HFFc6 (cell line): ENCODE measurements around the gene CCDC102A. TPM values are rescaled to one million over a fixed set of nuclear protein-coding genes. Genes with fewer than 3 reads are reported as not detected.
"Not testable (repeated sequence)": the region's sequence is repeated elsewhere in the genome, so short reads cannot be mapped to it uniquely, and the experiment has no call there.

Experiments
- DNase-seq: peaks from one replicate; pipeline ENCODE4 v3.0.0-alpha.2; 2018
- H3K27ac Mint-ChIP-seq: 2 replicates; pipeline ENCODE4 v1.8.0; 2020; ENCODE audit warnings: mild to moderate bottlenecking, mixed read lengths
- H3K27me3 Mint-ChIP-seq: 2 replicates; pipeline ENCODE4 v1.8.0; 2021; ENCODE audit warnings: mild to moderate bottlenecking, moderate library complexity, mixed read lengths; ENCODE audit not compliant: insufficient read depth
- H3K36me3 Mint-ChIP-seq: 2 replicates; pipeline ENCODE4 v1.8.0; 2021; ENCODE audit warnings: low read depth, mixed read lengths
- H3K4me1 Mint-ChIP-seq: 2 replicates; pipeline ENCODE4 v1.8.0; 2020; ENCODE audit warnings: low read depth, mixed read lengths
- H3K4me3 Mint-ChIP-seq: 2 replicates; pipeline ENCODE4 v1.8.0; 2020; ENCODE audit warnings: mild to moderate bottlenecking, moderate library complexity, mixed read lengths
- H3K9me3 Mint-ChIP-seq: 2 replicates; pipeline ENCODE4 v1.8.0; 2020; ENCODE audit warnings: mild to moderate bottlenecking, mixed read lengths
- total RNA-seq, 6 experiments: library from RNA; stranded (reverse); fragmentation: NEBNext Ultra II Directional; extraction: Animal tissue kit (Norgen Biotek cat#: 25700); gene quantifications; 2 replicates in 1 of 6; 3 replicates in 5 of 6; pipeline ENCODE4 v1.2.3, GENCODE V29; 2021
- TF ChIP-seq, protein P1 (sequence below): fragments of 200-600 bp; sonication (generic); IDR thresholded peaks from 2 replicates; pipeline ENCODE4 v1.5.0; 2021; ENCODE audit warnings: antibody characterized with exemption, mild to moderate bottlenecking

Gene CCDC102A
- total RNA-seq, 6 experiments from 2014 or later: 3.6 to 4.6 (median 4.1) TPM

DNA sequence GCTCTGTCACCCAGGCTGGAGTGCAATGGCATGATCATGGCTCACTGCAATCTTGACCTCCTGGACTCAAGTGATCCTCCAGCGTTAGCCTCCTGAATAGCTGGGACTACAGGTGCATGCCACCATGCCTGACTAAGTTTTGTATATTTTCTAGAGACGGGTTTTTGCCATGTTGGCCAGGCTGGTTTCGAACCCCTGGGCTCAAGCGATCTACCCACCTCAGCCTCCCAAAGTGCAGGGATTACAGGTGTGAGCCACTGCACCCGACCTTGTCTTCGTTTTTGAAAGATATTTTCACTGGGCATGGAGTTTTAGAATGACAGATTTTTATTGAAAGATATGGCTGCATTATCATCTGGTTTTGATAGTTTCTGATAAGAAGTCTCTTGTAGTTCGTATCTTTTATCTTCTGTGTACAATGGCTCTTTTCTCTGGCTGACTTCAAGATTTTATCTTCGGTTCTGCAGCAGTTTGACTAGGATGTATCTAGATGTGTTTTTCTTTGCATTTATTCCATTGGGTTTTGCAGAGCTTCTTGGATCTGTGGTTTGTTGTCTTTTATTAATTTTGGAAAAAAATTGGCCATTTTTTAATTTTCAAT, 20.7 kb upstream of the CCDC102A start:
- Mint-ChIP-seq H3K36me3 (peaks cover 13% of the 10 kb centered on the region), H3K27ac (no peak overlapping the region), H3K4me1 (no peaks in the 10 kb centered on the region), H3K27me3 (peaks cover 42% of the 10 kb centered on the region), H3K9me3 (peaks cover 17% of the 10 kb centered on the region), H3K4me3 (no peak overlapping the region)
- TF ChIP-seq, protein P1, sequence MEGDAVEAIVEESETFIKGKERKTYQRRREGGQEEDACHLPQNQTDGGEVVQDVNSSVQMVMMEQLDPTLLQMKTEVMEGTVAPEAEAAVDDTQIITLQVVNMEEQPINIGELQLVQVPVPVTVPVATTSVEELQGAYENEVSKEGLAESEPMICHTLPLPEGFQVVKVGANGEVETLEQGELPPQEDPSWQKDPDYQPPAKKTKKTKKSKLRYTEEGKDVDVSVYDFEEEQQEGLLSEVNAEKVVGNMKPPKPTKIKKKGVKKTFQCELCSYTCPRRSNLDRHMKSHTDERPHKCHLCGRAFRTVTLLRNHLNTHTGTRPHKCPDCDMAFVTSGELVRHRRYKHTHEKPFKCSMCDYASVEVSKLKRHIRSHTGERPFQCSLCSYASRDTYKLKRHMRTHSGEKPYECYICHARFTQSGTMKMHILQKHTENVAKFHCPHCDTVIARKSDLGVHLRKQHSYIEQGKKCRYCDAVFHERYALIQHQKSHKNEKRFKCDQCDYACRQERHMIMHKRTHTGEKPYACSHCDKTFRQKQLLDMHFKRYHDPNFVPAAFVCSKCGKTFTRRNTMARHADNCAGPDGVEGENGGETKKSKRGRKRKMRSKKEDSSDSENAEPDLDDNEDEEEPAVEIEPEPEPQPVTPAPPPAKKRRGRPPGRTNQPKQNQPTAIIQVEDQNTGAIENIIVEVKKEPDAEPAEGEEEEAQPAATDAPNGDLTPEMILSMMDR: no peak
- no peak for DNase-seq

DNA sequence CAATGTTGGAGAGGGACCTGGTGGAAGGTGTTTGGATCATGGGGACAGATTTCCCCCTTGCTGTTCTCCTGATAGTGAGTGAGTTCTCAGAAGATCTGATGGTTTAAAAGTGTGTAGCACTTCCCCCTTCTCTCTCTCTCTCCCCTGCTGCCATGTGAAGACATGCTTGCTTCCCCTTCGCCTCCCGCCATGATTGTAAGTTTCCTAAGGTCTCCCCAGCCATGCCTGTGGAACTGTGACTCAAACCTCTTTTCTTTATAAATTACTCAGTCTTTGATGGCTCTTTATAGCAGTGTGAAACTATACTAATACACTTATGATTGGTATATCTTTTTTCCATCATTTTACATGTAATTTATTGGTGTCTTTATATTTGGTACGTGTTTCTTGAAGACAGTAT, 19.5 kb upstream of the CCDC102A start:
- H3K9me3 Mint-ChIP-seq: peaks cover 17% of the 10 kb centered on the region
- no peak overlapping the region for H3K4me3 Mint-ChIP-seq
- no peaks in the 10 kb centered on the region for H3K4me1 Mint-ChIP-seq
- no peak for DNase-seq
- H3K27ac Mint-ChIP-seq: no peak overlapping the region
- TF ChIP-seq, protein P1: no peak
- peaks cover 38% of the 10 kb centered on the region for H3K27me3 Mint-ChIP-seq
- peaks cover 8% of the 10 kb centered on the region for H3K36me3 Mint-ChIP-seq

DNA sequence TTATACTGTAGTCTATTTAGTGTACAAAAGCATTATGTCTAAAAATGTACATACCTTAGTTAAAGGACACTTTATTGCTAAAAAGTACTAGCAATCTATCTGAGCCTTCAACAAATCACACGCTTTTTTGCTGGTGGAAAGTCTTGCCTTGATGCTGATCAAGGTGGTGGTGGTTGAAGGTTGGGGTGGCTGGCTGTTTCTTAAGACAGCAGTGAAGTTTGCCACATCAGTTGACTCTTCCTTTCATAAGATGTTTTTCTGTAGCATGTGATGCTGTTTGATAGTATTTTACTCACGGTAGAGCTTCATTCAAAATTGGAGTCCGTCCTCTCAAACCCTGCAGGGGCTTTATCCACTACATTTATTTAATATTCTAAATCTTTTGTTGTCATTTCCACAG, 14.7 kb upstream of the CCDC102A start:
- DNase-seq: no peak
- H3K4me1 Mint-ChIP-seq: no peaks in the 10 kb centered on the region
- no peak overlapping the region for H3K27ac Mint-ChIP-seq
- peaks cover 11% of the 10 kb centered on the region; the same call in 1 of the 2 replicates for H3K9me3 Mint-ChIP-seq
- TF ChIP-seq, protein P1: no peak
- H3K4me3 Mint-ChIP-seq: no peak overlapping the region
- H3K36me3 Mint-ChIP-seq: no peaks in the 10 kb centered on the region
- H3K27me3 Mint-ChIP-seq: peaks cover 39% of the 10 kb centered on the region

DNA sequence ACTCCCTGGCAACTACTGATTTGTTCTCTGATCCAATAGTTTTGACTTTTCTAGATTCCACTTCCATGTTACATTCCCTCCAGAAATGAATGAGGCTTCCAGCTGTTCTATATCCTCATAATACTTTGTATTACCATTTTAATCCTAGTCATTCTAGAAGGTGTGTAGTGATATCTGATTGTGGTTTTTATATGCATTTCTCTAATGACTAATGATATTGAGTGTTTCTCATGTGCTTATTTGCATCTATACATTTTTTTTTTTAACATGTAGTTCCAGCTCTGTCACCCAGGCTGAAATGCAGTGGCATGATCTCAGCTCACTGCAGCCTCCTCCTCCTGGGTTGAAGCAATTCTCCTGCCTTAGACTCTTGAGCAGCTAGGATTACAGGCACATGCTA, 13.4 kb upstream of the CCDC102A start:
- Mint-ChIP-seq H3K4me3 (no peak overlapping the region), H3K36me3 (no peaks in the 10 kb centered on the region), H3K4me1 (no peaks in the 10 kb centered on the region), H3K27me3 (peaks cover 40% of the 10 kb centered on the region), H3K27ac (no peak overlapping the region), H3K9me3 (peaks cover 11% of the 10 kb centered on the region; the same call in 1 of the 2 replicates)
- DNase-seq: no peak
- TF ChIP-seq, protein P1: no peak

DNA sequence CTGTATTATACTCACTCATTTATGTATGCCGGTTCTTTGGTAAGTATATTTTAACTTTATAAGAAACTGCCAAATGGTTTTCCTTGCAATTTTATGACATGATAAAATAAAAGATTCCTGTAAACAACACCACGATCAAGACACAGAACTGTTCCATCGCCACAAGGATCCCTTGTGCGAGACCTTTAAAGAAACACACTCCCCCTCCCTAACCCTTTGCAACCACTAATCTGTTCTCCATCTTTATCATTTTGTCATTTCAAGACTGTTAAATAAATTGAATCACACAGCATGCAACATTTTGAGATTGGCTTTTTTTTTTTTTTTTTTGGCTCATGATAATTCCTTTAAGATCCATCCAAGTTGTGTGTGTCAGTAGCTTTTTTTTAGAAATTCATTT, 12.0 kb upstream of the CCDC102A start:
- no peaks in the 10 kb centered on the region for H3K36me3 Mint-ChIP-seq
- H3K27ac Mint-ChIP-seq: no peak overlapping the region
- DNase-seq: no peak
- H3K4me3 Mint-ChIP-seq: no peak overlapping the region
- peaks cover 40% of the 10 kb centered on the region for H3K27me3 Mint-ChIP-seq
- no peaks in the 10 kb centered on the region for H3K4me1 Mint-ChIP-seq
- TF ChIP-seq, protein P1: no peak
- peaks cover 11% of the 10 kb centered on the region; the same call in 1 of the 2 replicates for H3K9me3 Mint-ChIP-seq

DNA sequence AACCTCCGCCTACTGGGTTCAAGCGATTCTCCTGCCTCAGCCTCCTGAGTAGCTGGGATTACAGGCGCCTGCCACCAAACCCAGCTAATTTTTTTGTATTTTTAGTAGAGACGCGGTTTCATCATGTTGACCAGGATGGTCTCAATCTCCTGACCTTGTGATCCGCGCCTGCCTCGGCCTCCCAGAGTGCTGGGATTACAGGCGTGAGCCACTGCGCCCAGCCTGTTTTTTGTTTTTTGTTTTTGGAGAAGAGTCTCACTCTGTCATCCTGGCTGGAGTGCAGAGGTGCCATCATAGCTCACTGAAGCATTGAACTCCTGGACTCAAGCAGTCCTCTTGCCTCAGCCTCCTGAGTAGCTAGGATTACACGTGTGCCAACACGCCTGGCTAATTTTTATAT, 11.2 kb upstream of the CCDC102A start:
- not testable (repeated sequence) for H3K4me1 Mint-ChIP-seq, DNase-seq, H3K27ac Mint-ChIP-seq, H3K36me3 Mint-ChIP-seq, H3K4me3 Mint-ChIP-seq
- H3K9me3 Mint-ChIP-seq: peaks cover 11% of the 10 kb centered on the region; the same call in 1 of the 2 replicates
- H3K27me3 Mint-ChIP-seq: peaks cover 42% of the 10 kb centered on the region
